GM04504 (cell line): ENCODE results near the gene PDE9A.
"Not testable (repeated sequence)": the region's sequence is repeated elsewhere in the genome, so short reads cannot be mapped to it uniquely, and the experiment has no call there.

Experiments used
- DNase-seq: peaks from one replicate; pipeline ENCODE4 v3.0.0-alpha.2; 2012; ENCODE audit warnings: low read depth

The PDE9A gene

DNA sequence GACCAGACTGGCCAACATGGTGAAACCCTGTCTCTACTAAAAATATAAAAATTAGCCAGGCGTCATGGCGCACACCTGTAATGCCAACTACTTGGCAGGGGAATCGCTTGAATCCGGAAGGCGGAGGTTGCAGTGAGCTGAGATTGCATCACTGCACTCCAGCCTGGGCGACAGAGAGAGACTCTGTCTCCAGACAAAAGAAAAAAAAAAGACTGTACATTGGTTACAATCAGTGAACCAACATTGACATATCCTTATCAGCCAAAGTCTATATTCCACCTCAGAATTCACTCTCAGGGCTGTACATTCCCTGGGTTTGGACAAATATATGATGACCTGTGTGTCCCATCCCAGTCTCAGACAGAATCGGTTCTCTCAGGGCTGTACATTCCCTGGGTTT, 62.0 kb downstream of the PDE9A start:
- DNase-seq, result not testable (repeated sequence)

GRCh38 chr21:42716074-42716473, 62.7 kb downstream of the PDE9A start:
- DNase-seq, result no peak

- DNase-seq, result not testable (repeated sequence)
Observed at GRCh38 chr21:42720484-42720883, 67.1 kb downstream of the PDE9A start.

DNA sequence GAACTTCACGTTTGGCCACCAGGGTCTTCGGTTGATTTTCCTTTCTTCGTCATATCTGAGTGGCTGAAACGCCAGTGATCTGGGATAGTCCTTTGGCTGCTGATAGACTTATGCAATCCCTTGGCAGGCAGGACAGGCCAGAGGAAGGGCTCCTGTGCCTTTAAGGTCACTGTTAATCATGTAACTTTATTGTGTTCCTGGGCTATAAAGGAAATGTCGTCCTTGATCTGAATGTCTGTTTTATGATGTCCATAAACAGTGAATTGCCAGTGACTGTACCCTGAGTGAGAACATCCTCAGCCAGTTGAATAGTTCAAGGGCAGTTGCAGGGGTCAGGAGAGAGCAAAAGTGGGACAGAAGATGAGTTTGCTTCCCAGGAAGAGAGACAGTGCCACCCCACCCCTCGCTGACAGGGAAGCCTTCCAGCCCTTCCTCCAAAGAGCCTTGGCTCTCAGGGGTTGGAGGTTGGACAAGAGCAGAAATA, 68.0 kb downstream of the PDE9A start:
- no peak for DNase-seq

GRCh38 chr21:42722153-42722552, 68.7 kb downstream of the PDE9A start:
- DNase-seq, result no peak

DNA sequence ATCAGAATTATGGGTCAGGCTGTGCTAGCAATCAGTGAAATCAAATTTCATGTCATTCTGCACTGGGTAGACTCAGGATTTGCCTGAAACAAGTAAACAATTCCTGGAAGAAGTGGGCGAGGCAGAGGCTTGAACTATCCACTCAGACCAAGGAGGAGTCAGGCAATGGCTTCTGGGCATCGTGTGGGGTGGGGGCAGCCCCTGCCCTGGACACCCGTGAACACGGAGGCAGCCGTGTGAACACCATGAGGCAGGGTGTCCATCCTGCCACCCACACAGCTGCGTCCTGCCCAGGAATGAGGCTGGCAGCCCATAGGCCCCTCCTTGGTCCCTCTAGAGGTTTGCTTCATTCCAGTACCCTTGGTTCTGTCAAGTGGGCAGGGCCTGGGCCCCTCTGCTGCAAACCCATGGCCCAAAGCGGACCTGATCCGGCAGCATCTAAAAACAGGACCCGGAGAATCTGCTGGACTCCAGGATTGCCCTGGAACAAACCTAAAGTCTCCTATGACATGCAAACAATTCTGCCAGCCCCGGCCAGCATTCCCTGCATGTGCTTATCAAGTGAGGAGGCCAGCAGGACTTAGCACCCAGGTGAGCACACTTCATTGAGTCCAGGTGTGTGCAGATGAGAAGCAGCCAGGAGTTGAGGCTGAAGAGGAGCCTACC, 69.5 kb downstream of the PDE9A start:
- DNase-seq, result no peak

DNA sequence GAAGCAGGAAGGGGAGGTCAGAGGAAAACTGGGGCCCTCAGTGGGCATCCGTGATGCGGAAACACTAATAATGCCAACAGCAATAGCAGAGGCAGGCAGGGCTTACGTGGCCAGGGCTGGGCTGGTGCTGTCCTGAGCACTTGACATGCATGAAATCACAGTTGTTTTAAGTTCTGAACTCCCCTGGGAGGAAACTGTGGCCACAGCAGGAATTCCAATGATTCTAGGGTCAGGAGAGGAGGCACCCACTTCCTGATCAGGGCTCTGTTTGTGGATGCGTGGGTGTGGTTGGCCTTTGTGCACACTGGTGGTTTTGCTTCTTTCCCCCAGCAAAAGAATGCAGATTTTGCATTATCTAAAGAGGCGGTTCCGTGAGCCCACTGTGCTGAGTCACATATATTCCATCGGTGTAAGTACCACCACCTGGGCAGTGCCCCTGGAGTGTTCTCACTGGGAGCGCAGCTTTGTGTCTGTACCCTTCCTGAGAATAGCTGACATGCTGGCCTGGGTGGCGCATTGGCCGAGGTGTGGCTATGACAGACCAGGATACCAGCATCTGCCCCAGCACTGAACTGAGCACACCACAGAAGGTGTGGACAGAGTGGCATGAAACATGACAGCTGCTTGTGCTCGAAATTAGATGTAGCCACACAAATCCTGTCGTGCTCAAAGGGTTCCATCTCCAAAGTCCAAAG, 71.0 kb downstream of the PDE9A start:
- peak; percentile 43 for DNase-seq

DNA sequence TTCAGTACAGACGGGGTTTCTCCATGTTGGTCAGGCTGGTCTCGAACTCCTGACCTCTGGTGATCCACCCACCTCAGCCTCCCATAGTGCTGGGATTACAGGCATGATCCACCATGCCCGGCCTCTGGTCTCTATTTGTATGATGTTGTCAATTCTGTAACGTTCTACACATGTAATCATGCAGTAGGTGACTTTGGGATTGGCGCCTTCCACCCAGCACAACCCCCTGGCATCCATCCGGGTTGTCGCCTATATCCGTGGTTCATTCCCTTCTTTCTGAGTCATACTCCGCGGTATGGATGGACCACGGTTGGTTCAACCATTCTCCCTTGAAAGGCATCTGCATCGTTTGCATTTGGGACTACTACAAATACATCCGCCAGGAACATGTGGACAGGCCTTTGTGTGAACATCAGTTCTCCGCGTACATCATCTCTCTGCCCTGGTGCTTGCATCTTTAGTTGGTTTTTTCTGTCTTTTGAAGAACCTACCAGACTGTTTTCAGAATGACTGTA, 72.1 kb downstream of the PDE9A start:
- no peak for DNase-seq

DNA sequence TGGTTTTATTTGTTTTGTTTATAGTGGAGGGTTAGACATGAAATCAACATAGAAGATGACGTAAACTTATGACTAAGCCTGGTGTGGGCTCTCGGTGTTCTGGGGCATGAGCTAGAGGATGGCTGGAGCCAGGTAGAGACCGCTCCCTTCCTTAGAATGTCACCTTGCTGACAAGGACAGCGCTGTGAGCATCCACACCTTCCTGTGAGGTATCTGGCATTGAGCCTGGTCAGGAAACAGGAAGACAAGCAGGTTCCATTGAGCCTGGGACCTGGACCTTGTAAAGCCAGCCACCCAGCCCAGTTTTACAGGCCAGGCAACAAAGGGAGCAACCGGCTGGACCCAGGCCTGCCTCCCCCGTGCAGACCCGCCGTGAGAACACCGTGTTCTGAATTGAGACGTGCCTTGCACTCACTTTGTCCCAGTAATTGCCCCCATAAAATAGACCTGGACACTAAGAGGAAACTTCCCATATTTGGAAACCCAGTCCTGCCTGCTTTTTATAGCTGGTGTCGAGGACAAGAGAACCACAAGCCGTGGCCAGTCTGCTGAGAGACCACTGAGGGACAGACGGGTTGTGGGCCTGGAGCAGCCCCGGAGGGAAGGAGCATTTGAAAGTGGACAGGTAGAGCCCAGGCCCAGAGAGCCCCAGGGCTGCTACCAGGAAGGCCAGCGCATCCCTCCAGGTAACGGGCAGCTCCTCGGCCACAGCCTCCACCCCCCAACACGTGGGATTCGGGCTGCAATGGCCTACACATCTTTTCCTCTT, 78.0 kb downstream of the PDE9A start:
- no peak for DNase-seq

DNA sequence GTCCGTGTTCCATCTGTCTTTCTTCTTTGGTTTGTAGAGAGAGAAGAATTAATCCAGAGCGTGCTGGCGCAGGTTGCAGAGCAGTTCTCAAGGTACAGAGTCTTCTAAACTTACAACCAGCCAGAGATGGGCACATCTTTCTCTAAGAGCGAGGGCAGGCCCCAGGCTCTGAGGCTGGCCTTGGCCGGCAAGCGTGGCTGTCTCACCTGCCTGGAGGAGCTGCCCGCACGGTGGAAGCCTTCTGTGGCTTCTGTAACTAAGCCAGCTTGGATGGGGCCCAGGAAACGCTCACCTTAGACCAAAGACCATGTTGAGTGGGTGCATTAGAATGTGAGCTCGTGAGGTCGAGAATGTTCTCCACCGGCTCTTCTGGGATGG, 78.6 kb downstream of the PDE9A start:
- DNase-seq, result no peak

- DNase-seq, result no peak
Observed at GRCh38 chr21:42733037-42733627, 79.7 kb downstream of the PDE9A start.

DNA sequence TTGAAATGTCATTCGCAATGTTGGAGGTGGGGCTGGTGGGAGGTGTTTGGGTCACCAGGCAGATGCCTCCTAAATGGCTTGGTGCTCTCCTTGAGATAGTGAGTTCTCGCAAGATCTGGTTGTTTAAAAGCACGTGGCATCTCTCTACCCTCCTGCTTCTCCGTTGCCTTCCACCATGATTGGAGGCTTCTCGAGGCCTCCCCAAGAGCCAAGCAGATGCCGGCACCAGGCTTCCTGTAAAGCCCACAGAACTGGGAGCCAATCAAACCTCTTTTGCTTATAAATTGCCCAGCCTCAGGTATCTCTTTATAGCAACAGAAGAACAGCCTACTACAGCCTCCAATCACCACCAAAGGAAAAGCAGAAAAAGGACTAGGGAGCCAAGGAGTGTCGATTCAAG, 80.5 kb downstream of the PDE9A start:
- no peak for DNase-seq

GRCh38 chr21:42734323-42734971, 81.0 kb downstream of the PDE9A start:
- no peak for DNase-seq

DNA sequence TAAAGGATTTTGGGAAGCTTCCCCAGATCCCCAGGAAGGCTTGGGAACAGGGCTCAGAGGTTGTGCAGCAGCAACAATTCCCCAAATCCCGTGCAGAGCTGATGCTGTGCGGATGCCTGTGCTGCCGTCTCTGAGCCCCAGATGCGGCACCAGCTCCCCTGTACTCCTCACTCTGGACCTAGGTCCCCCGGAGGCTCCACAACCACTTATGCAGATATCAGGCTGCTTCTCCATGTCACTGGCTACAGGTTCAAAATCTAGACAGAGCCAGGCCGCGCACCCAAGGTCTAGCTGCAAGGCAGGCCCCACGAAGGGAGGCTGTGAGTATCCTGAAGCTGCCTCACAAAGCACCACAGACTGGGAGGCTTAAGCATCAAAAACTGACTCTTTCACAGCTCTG, 81.6 kb downstream of the PDE9A start:
- DNase-seq, result no peak

- DNase-seq, result no peak
Observed at GRCh38 chr21:42735944-42736343, 82.5 kb downstream of the PDE9A start.

DNA sequence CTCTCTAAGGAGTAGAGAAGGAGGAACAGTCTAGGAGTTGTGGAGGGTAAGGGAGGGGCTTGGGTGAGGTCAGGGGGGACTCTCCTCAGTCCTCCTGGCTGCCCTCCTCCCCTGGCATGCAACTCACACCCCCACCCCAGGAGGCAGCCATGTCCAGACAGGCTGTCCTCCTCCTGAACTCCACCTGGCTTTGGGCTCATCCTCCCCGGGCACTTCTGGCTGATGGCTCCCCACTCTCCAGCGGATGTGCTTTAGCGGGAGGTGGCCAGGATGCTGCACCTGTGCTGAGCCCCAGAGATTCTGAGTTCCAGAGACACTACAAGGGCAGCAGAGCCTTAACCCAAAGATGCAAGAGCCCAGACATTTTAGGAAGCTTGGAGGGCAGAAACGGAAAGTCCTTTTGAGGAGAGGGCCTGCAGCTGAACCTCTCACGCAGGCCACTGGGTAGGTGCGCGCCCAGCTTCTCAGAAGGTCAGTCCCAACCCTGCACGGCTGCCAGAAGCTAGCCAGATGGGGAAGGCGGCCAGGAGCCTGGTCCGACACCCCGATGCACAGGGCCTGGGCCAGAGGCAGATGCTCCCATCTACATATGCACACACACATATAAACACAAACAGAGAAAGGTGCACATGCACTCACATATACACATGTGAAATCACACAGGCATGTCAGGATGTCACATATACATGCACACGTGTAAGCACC, 83.4 kb downstream of the PDE9A start:
- no peak for DNase-seq

GRCh38 chr21:42737951-42738590, 84.7 kb downstream of the PDE9A start:
- DNase-seq, result no peak

DNA sequence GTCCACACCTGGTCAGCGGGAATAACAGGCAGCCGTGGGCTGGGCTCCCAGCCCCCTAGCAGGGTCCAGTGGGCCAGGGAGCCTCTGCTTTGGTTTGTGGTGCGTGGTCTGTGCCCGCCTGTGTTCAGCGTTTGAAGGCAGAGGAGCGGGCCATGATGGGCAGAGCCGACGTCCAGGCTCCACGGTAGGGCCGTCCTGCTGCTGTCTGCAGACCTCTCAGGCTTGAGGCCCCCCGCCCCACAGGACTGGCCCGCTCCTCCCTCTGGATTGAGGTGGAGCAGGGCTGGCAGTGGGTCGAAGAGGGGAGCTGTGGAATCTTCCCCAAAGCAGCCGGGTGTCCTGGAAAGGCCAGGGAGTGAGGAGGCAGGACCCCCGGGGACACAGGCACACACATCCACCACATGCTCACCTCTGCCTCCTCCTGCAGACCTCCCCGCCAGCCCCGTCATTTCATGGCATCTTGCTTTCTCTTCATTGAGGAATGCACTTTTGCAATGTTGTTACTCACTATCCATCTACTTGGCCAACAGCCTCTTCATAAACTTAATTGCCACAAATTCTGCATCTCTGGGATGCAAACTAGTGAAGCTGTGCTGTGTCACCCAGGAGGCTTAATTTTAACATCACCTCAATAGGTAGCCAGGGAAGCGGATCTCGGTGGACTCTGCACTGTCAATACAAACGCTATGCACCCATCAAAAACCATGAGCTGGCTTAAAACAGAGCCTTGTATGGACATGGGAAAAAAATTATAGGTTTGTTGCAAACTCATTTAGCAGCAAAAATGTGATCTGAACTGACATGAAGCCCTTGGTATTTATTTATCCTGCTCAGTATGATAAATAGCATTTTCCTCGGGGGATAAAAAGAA, 85.9 kb downstream of the PDE9A start:
- DNase-seq, result no peak

GRCh38 chr21:42740405-42740909, 87.0 kb downstream of the PDE9A start:
- no peak for DNase-seq

DNA sequence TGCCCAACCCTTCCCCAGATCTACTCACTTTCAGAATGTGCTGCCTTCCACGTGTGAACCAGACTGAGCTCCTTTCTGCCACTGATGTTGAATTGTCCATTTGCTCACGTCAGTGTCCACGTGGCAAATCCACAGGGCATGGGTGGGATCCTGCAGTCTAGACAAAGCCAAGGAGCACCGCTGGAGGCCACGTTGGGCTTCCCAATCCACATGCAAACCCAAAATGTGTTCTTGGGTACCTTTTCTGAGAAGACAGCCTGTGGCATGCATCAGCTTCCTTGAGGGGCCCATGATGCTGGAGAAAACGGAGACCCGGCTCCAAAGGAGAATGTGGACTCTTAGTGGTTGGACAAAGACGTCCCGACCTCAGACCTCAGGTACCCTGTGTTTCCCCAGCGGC, 87.6 kb downstream of the PDE9A start:
- DNase-seq, result no peak
